Measurements from ENCODE around the gene TRAPPC2L.

The TRAPPC2L gene

GRCh38 chr16:88861359-88861758, 4.4 kb downstream of the TRAPPC2L start:
- no peak overlapping the region for H3K4me3 ChIP-seq (ENCODE audit: low read depth, low read length)
- DNase-seq (ENCODE audit: low read depth): no peak
- TF ChIP-seq CTCF (conservative IDR thresholded peaks at IDR 0.05; ENCODE audit: low read depth, low read length): no peak

- TF ChIP-seq CTCF (conservative IDR thresholded peaks at IDR 0.05; ENCODE audit: low read depth, low read length): no peak
- DNase-seq (ENCODE audit: low read depth): no peak
- H3K4me3 ChIP-seq (ENCODE audit: low read depth, low read length): no peak overlapping the region
Measured at GRCh38 chr16:88862968-88863367, 6.0 kb downstream of the TRAPPC2L start.

- no peak for DNase-seq (ENCODE audit: low read depth)
- no peak overlapping the region for H3K4me3 ChIP-seq (ENCODE audit: low read depth, low read length)
- TF ChIP-seq CTCF (conservative IDR thresholded peaks at IDR 0.05; ENCODE audit: low read depth, low read length): no peak
Measured at GRCh38 chr16:88863426-88863825, 6.5 kb downstream of the TRAPPC2L start.

- no peak overlapping the region for H3K4me3 ChIP-seq (ENCODE audit: low read depth, low read length)
- TF ChIP-seq CTCF (conservative IDR thresholded peaks at IDR 0.05; ENCODE audit: low read depth, low read length): no peak
Measured at GRCh38 chr16:88864099-88864498, 7.2 kb downstream of the TRAPPC2L start.

GRCh38 chr16:88864521-88864920, 7.6 kb downstream of the TRAPPC2L start:
- no peak for TF ChIP-seq CTCF (conservative IDR thresholded peaks at IDR 0.05; ENCODE audit: low read depth, low read length)
- H3K4me3 ChIP-seq (ENCODE audit: low read depth, low read length): no peak overlapping the region
- no peak for DNase-seq (ENCODE audit: low read depth)

More at GRCh38 chr16:88864099-88864498, 7.2 kb downstream of the TRAPPC2L start:
- DNase-seq (ENCODE audit: low read depth): no peak

GRCh38 chr16:88865310-88865709, 8.4 kb downstream of the TRAPPC2L start:
- no peak for DNase-seq (ENCODE audit: low read depth)
- no peak overlapping the region for H3K4me3 ChIP-seq (ENCODE audit: low read depth, low read length)
- TF ChIP-seq CTCF (conservative IDR thresholded peaks at IDR 0.05; ENCODE audit: low read depth, low read length): no peak

GRCh38 chr16:88865742-88866141, 8.8 kb downstream of the TRAPPC2L start:
- no peak overlapping the region for H3K4me3 ChIP-seq (ENCODE audit: low read depth, low read length)
- TF ChIP-seq CTCF (conservative IDR thresholded peaks at IDR 0.05; ENCODE audit: low read depth, low read length): no peak
- no peak for DNase-seq (ENCODE audit: low read depth)
